Measurements from ENCODE around the gene PARL.

- no peak for TF ChIP-seq FOSL1 (IDR thresholded peaks at IDR 0.05; ENCODE audit: insufficient read depth, low read depth, low read length)
- TF ChIP-seq CBX5 (IDR thresholded peaks at IDR 0.05; ENCODE audit: low read depth, low read length), result no peak
- TF ChIP-seq KDM1A (IDR thresholded peaks at IDR 0.05; ENCODE audit: borderline replicate concordance, low read length), result no peak
- TF ChIP-seq SIRT6 (IDR thresholded peaks at IDR 0.05; ENCODE audit: low read length), result no peak
- no peak for TF ChIP-seq CHD2 (IDR thresholded peaks at IDR 0.05; ENCODE audit: low read length)
- TF ChIP-seq CTCF (IDR thresholded peaks at IDR 0.05; ENCODE audit: control extremely low read depth in 1 of 3, insufficient read depth in 1 of 3, low read depth in 1 of 3, low read length in 3 of 3), result no peak
- no peak for TF ChIP-seq CREB1 (IDR thresholded peaks at IDR 0.05)
Observed at GRCh38 chr3:183828538-183828870, 56.2 kb downstream of the PARL start.

All from H1 (cell line).